Measurements from ENCODE around the gene DNAH17. TPM values are rescaled to one million over a fixed set of nuclear protein-coding genes. Genes with fewer than 3 reads are reported as not detected.

Gene DNAH17
- total and polyA plus RNA-seq, 2 donors (not counting 3 experiments of a cell fraction or from before 2014, with no cell fraction given) = not detected

GRCh38 chr17:78428025-78428575, 149.1 kb downstream of the DNAH17 start:
- Histone ChIP-seq H3K9me3 (replicated peaks; ENCODE audit: control insufficient read depth, insufficient read depth, low read length) (no peaks in the 10 kb centered on the region), H4K20me1 (replicated peaks; ENCODE audit: control insufficient read depth, extremely low read depth, insufficient read depth, low read length) (no peaks in the 10 kb centered on the region), H3K36me3 (ENCODE audit: control insufficient read depth in 2 of 2, extremely low read depth in 1 of 2, insufficient read depth in 2 of 2, low read length in 2 of 2) (peaks cover 4 to 39% of the 10 kb centered on the region in 2 experiments), H3K4me3 (replicated peaks in 1 of 3; ENCODE audit: insufficient read depth in 1 of 3, low read depth in 1 of 3, low read length in 3 of 3) (no peak overlapping the region), H2AFZ (ENCODE audit: low read depth, low read length) (no peak overlapping the region), H3K27me3 (ENCODE audit: control insufficient read depth in 2 of 2, insufficient read depth in 2 of 2, low read length in 2 of 2) (no peaks in the 10 kb centered on the region), H3K4me2 (ENCODE audit: insufficient read depth, low read length) (no peak overlapping the region), H3K79me2 (ENCODE audit: control insufficient read depth, insufficient read depth, low read length) (no peaks in the 10 kb centered on the region), H3K9ac (replicated peaks; ENCODE audit: extremely low read depth, insufficient read depth, low read length) (no peak overlapping the region), H3K27ac (ENCODE audit: insufficient read depth, low read depth, low read length) (no peak overlapping the region), H3K9me1 (replicated peaks; ENCODE audit: control insufficient read depth, extremely low read depth, insufficient read depth, low read length) (no peaks in the 10 kb centered on the region), H3K4me1 (ENCODE audit: control insufficient read depth, extremely low read depth, insufficient read depth, low read length) (no peaks in the 10 kb centered on the region)
- DNase-seq (ENCODE audit: low read depth, low spot score) = no peak
- ChIA-PET POLR2A (no interaction called here), CTCF (no interaction called here)
- intact Hi-C loops (cut with micrococcal nuclease) = no loop called here
- FAIRE-seq = no peak
- dilution Hi-C loops (cut with MboI; ENCODE audit: extremely low pct_ligation_motif_present, low sequenced_read_pairs) = no loop called here
- TF ChIP-seq POLR2AphosphoS5 (IDR thresholded peaks at IDR 0.05; ENCODE audit: insufficient read depth, low read depth, low read length) (no peak), GATA2 (IDR thresholded peaks at IDR 0.05; ENCODE audit: insufficient read depth, insufficient read length, low read depth, low read length) (no peak), MYC (IDR thresholded peaks at IDR 0.05; ENCODE audit: low read depth, low read length) (no peak), EZH2 (IDR thresholded peaks at IDR 0.05; ENCODE audit: borderline replicate concordance, low read depth, low read length, severe bottlenecking) (no peak), POLR2A (IDR thresholded peaks at IDR 0.05; ENCODE audit: low read depth, low read length) (no peak), JUN (IDR thresholded peaks at IDR 0.05; ENCODE audit: borderline replicate concordance, insufficient read depth, insufficient read length, low read depth) (no peak)
- TF ChIP-seq, protein P1, sequence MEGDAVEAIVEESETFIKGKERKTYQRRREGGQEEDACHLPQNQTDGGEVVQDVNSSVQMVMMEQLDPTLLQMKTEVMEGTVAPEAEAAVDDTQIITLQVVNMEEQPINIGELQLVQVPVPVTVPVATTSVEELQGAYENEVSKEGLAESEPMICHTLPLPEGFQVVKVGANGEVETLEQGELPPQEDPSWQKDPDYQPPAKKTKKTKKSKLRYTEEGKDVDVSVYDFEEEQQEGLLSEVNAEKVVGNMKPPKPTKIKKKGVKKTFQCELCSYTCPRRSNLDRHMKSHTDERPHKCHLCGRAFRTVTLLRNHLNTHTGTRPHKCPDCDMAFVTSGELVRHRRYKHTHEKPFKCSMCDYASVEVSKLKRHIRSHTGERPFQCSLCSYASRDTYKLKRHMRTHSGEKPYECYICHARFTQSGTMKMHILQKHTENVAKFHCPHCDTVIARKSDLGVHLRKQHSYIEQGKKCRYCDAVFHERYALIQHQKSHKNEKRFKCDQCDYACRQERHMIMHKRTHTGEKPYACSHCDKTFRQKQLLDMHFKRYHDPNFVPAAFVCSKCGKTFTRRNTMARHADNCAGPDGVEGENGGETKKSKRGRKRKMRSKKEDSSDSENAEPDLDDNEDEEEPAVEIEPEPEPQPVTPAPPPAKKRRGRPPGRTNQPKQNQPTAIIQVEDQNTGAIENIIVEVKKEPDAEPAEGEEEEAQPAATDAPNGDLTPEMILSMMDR (IDR thresholded peaks at IDR 0.05; ENCODE audit: extremely low read depth in 1 of 2, insufficient read depth in 1 of 2, low read depth in 1 of 2, low read length in 2 of 2) = no peak
- TF ChIP-seq, protein P2, sequence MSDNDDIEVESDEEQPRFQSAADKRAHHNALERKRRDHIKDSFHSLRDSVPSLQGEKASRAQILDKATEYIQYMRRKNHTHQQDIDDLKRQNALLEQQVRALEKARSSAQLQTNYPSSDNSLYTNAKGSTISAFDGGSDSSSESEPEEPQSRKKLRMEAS (IDR thresholded peaks at IDR 0.05; ENCODE audit: insufficient read depth, insufficient read length) = no peak
- BruUV-seq (replicated peaks) = no TSS peak

Data from endothelial cell of umbilical vein (primary cell).